GM19372 (cell line): ENCODE measurements around the gene TSPEAR.
"Not testable (repeated sequence)": the region's sequence is repeated elsewhere in the genome, so short reads cannot be mapped to it uniquely, and the experiment has no call there.

Experiments used
- ATAC-seq: cut with Tn5 transposase; IDR thresholded peaks from one replicate; pipeline ENCODE4 v1.9.1; 2021; ENCODE audit warnings: mild to moderate bottlenecking, low read depth, moderate library complexity; ENCODE audit not compliant: unreplicated experiment

Gene TSPEAR

GRCh38 chr21:44657635-44658540, 53.5 kb downstream of the TSPEAR start, which contains the start of gene KRTAP12-3:
KRTAP12-3 (plus strand) TSS chr21:44657932; CDS start chr21:44657980, 48 bp downstream.
- no peak for ATAC-seq

GRCh38 chr21:44656868-44657267, 54.5 kb downstream of the TSPEAR start:
- no peak for ATAC-seq

GRCh38 chr21:44654576-44655175, 56.7 kb downstream of the TSPEAR start, which contains the start of gene KRTAP12-4:
KRTAP12-4 (minus strand) TSS chr21:44654659; CDS start chr21:44654614, 45 bp downstream.
- no peak for ATAC-seq

- no peak for ATAC-seq
These were observed 57.5 kb downstream of the TSPEAR start for GRCh38 chr21:44653656-44654575.

- ATAC-seq = no peak
These were observed 58.2 kb downstream of the TSPEAR start for GRCh38 chr21:44653123-44653522.

GRCh38 chr21:44650973-44651675, 60.2 kb downstream of the TSPEAR start:
- no peak for ATAC-seq

- no peak for ATAC-seq
These were observed 61.0 kb downstream of the TSPEAR start for GRCh38 chr21:44650265-44650972.

- ATAC-seq = no peak
These were observed 61.8 kb downstream of the TSPEAR start for GRCh38 chr21:44649521-44650100.

GRCh38 chr21:44648557-44649311, 62.6 kb downstream of the TSPEAR start:
- ATAC-seq = no peak

GRCh38 chr21:44647222-44647552, 64.2 kb downstream of the TSPEAR start:
- no peak for ATAC-seq

- not testable (repeated sequence) for ATAC-seq
These were observed 64.8 kb downstream of the TSPEAR start, which contains the start of gene KRTAP10-11 for GRCh38 chr21:44646366-44647221. KRTAP10-11 (plus strand) TSS chr21:44646414; CDS start chr21:44646459, 45 bp downstream.

- ATAC-seq = no peak
These were observed 66.5 kb downstream of the TSPEAR start for GRCh38 chr21:44644878-44645277.

- no peak for ATAC-seq
These were observed 67.5 kb downstream of the TSPEAR start for GRCh38 chr21:44643741-44644310.

- ATAC-seq = no peak
These were observed 70.6 kb downstream of the TSPEAR start for GRCh38 chr21:44640761-44641160.

- ATAC-seq = no peak
These were observed 72.1 kb downstream of the TSPEAR start for GRCh38 chr21:44639331-44639655.

GRCh38 chr21:44638506-44639330, 72.7 kb downstream of the TSPEAR start:
- ATAC-seq = not testable (repeated sequence)
